ENCODE results near the gene NRDC. TPM values are rescaled to one million over a fixed set of nuclear protein-coding genes. Genes with fewer than 3 reads are reported as not detected.

The NRDC gene
- total and polyA plus RNA-seq, 9 of the 15 experiments (the other 6 are each of a cell fraction or from before 2014, with no cell fraction given), result 102 to 371 (median 201) TPM

DNA sequence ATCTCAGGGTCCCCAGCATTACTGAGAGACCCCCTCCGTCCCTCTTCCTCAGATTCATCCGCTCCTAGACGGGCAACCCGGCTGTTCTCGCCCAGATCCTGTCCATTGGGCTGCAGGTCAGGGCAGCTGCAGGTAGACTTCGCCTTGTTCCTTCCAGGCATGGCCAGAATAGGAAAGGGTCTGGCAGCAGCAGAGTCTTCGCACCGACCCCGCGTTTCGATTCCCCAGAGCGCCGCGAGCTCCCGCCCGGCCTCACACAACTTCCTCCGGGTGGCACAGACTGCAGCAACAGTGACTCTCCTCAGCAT, 265 bp downstream of the NRDC start (continued):
- TF ChIP-seq, protein P1, sequence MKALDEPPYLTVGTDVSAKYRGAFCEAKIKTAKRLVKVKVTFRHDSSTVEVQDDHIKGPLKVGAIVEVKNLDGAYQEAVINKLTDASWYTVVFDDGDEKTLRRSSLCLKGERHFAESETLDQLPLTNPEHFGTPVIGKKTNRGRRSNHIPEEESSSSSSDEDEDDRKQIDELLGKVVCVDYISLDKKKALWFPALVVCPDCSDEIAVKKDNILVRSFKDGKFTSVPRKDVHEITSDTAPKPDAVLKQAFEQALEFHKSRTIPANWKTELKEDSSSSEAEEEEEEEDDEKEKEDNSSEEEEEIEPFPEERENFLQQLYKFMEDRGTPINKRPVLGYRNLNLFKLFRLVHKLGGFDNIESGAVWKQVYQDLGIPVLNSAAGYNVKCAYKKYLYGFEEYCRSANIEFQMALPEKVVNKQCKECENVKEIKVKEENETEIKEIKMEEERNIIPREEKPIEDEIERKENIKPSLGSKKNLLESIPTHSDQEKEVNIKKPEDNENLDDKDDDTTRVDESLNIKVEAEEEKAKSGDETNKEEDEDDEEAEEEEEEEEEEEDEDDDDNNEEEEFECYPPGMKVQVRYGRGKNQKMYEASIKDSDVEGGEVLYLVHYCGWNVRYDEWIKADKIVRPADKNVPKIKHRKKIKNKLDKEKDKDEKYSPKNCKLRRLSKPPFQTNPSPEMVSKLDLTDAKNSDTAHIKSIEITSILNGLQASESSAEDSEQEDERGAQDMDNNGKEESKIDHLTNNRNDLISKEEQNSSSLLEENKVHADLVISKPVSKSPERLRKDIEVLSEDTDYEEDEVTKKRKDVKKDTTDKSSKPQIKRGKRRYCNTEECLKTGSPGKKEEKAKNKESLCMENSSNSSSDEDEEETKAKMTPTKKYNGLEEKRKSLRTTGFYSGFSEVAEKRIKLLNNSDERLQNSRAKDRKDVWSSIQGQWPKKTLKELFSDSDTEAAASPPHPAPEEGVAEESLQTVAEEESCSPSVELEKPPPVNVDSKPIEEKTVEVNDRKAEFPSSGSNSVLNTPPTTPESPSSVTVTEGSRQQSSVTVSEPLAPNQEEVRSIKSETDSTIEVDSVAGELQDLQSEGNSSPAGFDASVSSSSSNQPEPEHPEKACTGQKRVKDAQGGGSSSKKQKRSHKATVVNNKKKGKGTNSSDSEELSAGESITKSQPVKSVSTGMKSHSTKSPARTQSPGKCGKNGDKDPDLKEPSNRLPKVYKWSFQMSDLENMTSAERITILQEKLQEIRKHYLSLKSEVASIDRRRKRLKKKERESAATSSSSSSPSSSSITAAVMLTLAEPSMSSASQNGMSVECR (CRISPR knock-in tag; IDR thresholded peaks at IDR 0.05), result peak; percentile 66; the same call in 1 of the 2 replicates
- no peak for TF ChIP-seq ZNF785 (CRISPR knock-in tag; IDR thresholded peaks at IDR 0.05)
- no peak for TF ChIP-seq NRF1 (conservative IDR thresholded peaks at IDR 0.05 in 1 of 2, IDR thresholded peaks at IDR 0.05 in 1 of 2)
- TF ChIP-seq POLR2G (IDR thresholded peaks at IDR 0.05; ENCODE audit: low read depth, low read length), result no peak
- no peak for TF ChIP-seq U2AF1 (optimal IDR thresholded peaks at IDR 0.05; ENCODE audit: low read depth, low read length)
- TF ChIP-seq YBX1 (IDR thresholded peaks at IDR 0.05), result no peak
- no peak for TF ChIP-seq GATAD2B (IDR thresholded peaks at IDR 0.05; ENCODE audit: borderline replicate concordance)
- no peak for TF ChIP-seq FOXA3 (CRISPR knock-in tag; conservative IDR thresholded peaks at IDR 0.05 in 1 of 2, IDR thresholded peaks at IDR 0.05 in 1 of 2)
- TF ChIP-seq MYC (IDR thresholded peaks at IDR 0.05; ENCODE audit: low read depth, low read length), result no peak
- TF ChIP-seq MYC (CRISPR knock-in tag; IDR thresholded peaks at IDR 0.05; ENCODE audit: borderline replicate concordance, low read depth), result peak; percentile 26; the same call in 1 of the 2 replicates
- no peak for TF ChIP-seq TCF7L2 (IDR thresholded peaks at IDR 0.05; ENCODE audit: low read depth, low read length)
- TF ChIP-seq, protein P2, sequence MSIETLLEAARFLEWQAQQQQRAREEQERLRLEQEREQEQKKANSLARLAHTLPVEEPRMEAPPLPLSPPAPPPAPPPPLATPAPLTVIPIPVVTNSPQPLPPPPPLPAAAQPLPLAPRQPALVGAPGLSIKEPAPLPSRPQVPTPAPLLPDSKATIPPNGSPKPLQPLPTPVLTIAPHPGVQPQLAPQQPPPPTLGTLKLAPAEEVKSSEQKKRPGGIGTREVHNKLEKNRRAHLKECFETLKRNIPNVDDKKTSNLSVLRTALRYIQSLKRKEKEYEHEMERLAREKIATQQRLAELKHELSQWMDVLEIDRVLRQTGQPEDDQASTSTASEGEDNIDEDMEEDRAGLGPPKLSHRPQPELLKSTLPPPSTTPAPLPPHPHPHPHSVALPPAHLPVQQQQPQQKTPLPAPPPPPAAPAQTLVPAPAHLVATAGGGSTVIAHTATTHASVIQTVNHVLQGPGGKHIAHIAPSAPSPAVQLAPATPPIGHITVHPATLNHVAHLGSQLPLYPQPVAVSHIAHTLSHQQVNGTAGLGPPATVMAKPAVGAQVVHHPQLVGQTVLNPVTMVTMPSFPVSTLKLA (conservative IDR thresholded peaks at IDR 0.05), result no peak
- TF ChIP-seq RBM15 (IDR thresholded peaks at IDR 0.05; ENCODE audit: insufficient read depth, low read length), result no peak
- TF ChIP-seq CHCHD3 (CRISPR knock-in tag; IDR thresholded peaks at IDR 0.05), result no peak
- TF ChIP-seq, protein P3, sequence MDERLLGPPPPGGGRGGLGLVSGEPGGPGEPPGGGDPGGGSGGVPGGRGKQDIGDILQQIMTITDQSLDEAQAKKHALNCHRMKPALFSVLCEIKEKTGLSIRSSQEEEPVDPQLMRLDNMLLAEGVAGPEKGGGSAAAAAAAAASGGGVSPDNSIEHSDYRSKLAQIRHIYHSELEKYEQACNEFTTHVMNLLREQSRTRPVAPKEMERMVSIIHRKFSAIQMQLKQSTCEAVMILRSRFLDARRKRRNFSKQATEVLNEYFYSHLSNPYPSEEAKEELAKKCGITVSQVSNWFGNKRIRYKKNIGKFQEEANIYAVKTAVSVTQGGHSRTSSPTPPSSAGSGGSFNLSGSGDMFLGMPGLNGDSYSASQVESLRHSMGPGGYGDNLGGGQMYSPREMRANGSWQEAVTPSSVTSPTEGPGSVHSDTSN (CRISPR knock-in tag; IDR thresholded peaks at IDR 0.05; ENCODE audit: low read depth), result no peak
- TF ChIP-seq, protein P3 (tag; conservative IDR thresholded peaks at IDR 0.05; ENCODE audit: low read depth), result no peak
- TF ChIP-seq ZNF224 (CRISPR knock-in tag; IDR thresholded peaks at IDR 0.05), result 0 out of 2 replicates have a peak, but pooled peaks have one; percentile 17
- no peak for TF ChIP-seq ZNF133 (CRISPR knock-in tag; IDR thresholded peaks at IDR 0.05)
- no peak for TF ChIP-seq TRIM24 (IDR thresholded peaks at IDR 0.05)
- no peak for TF ChIP-seq FOS (IDR thresholded peaks at IDR 0.05; ENCODE audit: extremely low read depth, insufficient read length)
